ENCODE data around the gene ISCU. TPM values are rescaled to one million over a fixed set of nuclear protein-coding genes. Genes with fewer than 3 reads are reported as not detected.

Gene ISCU
- polyA plus RNA-seq, 1 of the 3 experiments (the other 2 are of a cell fraction) = 165 TPM

DNA sequence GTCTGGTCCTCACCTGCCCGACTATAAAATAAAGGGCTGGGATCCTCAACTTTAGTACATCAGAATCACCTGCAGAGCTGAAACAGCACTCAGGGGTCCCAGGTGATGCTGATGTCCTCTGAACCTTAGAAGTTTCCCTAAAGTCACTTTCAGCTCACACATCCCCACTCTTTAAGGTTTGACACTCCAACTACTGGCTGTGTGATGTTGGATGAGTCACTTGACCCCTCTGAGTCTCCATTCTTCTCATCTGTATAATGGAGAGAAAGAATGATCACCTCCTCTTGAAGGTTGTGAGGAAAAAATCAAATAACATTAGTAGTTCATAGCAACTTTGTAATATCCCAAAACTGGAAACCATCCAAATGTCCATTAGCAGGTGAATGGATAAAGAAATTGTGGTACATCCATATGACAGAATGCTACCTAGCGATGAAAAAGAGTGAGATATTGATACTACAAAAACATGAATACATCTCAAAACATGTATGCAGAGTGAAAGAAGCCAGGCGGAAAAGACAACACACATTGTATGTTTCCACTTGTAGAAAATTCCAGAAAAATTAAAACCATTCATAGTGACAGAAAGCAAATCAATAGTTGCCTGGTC lies 22.2 kb downstream of the ISCU start:
- H3K4me3 ChIP-seq (ENCODE audit: low read depth in 2 of 2, low read length in 1 of 2) = no peak overlapping the region
- H3K36me3 ChIP-seq (replicated peaks in 1 of 2; ENCODE audit: control insufficient read depth in 1 of 2, insufficient read depth in 2 of 2, low read length in 1 of 2) = no peaks in the 10 kb centered on the region
- DNase-seq = no peak
- H3K27ac ChIP-seq (ENCODE audit: low read depth in 2 of 2, low read length in 1 of 2) = no peak overlapping the region
- ChIA-PET CTCF (interaction anchor here (1.0 to 4.7 kb wide), 3 partner anchors 15 to 33 kb away, joined by 4 to 38 read pairs (median 4); no protein-coding TSS in a partner anchor), POLR2A (no interaction called here)
- H4K20me1 ChIP-seq (ENCODE audit: insufficient read depth) = no peaks in the 10 kb centered on the region
- H3K9me3 ChIP-seq = no peaks in the 10 kb centered on the region
- H3K9me2 ChIP-seq = no peaks in the 10 kb centered on the region
- peaks cover 0 to 16% of the 10 kb centered on the region in 2 experiments; a peak in 1 of 4 replicates for H3K4me1 ChIP-seq (ENCODE audit: control insufficient read depth in 1 of 2, insufficient read depth in 2 of 2, low read depth in 1 of 2, low read length in 1 of 2)
- 79% methylated on average over 3 of the region's 3 CpGs for WGBS (ENCODE audit: low lambda C conversion rate)
- no peaks in the 10 kb centered on the region for H3F3A ChIP-seq (replicated peaks; ENCODE audit: insufficient read depth)
- no peaks in the 10 kb centered on the region for H3K79me2 ChIP-seq (ENCODE audit: insufficient read depth)
- H2AFZ ChIP-seq (ENCODE audit: low read depth) = no peak overlapping the region
- H3K9ac ChIP-seq = no peak overlapping the region
- H3K27me3 ChIP-seq (ENCODE audit: insufficient read depth) = no peaks in the 10 kb centered on the region
- H3K4me2 ChIP-seq = no peak overlapping the region
- TF ChIP-seq SMC3 (IDR thresholded peaks at IDR 0.05; ENCODE audit: low read depth, low read length) = no peak
- TF ChIP-seq RFX5 (IDR thresholded peaks at IDR 0.05; ENCODE audit: low read length) = no peak
- no peak for TF ChIP-seq TAF1 (IDR thresholded peaks at IDR 0.05; ENCODE audit: borderline replicate concordance, low read depth, low read length)
- no peak for TF ChIP-seq TCF12 (IDR thresholded peaks at IDR 0.05)
- no peak for TF ChIP-seq FOSL2 (IDR thresholded peaks at IDR 0.05; ENCODE audit: borderline replicate concordance, low read depth)
- no peak for TF ChIP-seq FOXJ3 (CRISPR knock-in tag; IDR thresholded peaks at IDR 0.05)
- TF ChIP-seq RAD21 (IDR thresholded peaks at IDR 0.05; ENCODE audit: low read length) = no peak
- no peak for TF ChIP-seq REST (IDR thresholded peaks at IDR 0.05; ENCODE audit: low read depth, low read length)
- TF ChIP-seq PBX3 (IDR thresholded peaks at IDR 0.05) = no peak
- no peak for TF ChIP-seq POLR2AphosphoS5 (IDR thresholded peaks at IDR 0.05; ENCODE audit: low read depth, low read length)
- TF ChIP-seq EZH2phosphoT487 (IDR thresholded peaks at IDR 0.05; ENCODE audit: borderline replicate concordance, low read depth) = no peak
- TF ChIP-seq SIN3A (IDR thresholded peaks at IDR 0.05; ENCODE audit: borderline replicate concordance, low read depth, low read length) = no peak
- no peak for TF ChIP-seq RCOR1 (IDR thresholded peaks at IDR 0.05; ENCODE audit: low read length)
- no peak for TF ChIP-seq USF2 (IDR thresholded peaks at IDR 0.05; ENCODE audit: borderline replicate concordance, low read depth, low read length)
- TF ChIP-seq ELF1 (IDR thresholded peaks at IDR 0.05) = no peak
- TF ChIP-seq GABPA (IDR thresholded peaks at IDR 0.05; ENCODE audit: low read depth) = no peak
- TF ChIP-seq JUND (IDR thresholded peaks at IDR 0.05) = no peak

Measured in SK-N-SH (cell line).